Measurements from ENCODE around the gene MBLAC2. TPM values are rescaled to one million over a fixed set of nuclear protein-coding genes. Genes with fewer than 3 reads are reported as not detected.

The MBLAC2 gene
- 2.0 and 3.2 TPM in 2 replicates for polyA plus RNA-seq (2012; rRNA removed)
- 3.7 and 3.9 TPM in 2 replicates for polyA plus RNA-seq (2012; cell fraction: cytosol; rRNA removed)
- polyA plus RNA-seq (2012; cell fraction: nucleus; rRNA removed), result 3.4 and 3.5 TPM in 2 replicates

DNA sequence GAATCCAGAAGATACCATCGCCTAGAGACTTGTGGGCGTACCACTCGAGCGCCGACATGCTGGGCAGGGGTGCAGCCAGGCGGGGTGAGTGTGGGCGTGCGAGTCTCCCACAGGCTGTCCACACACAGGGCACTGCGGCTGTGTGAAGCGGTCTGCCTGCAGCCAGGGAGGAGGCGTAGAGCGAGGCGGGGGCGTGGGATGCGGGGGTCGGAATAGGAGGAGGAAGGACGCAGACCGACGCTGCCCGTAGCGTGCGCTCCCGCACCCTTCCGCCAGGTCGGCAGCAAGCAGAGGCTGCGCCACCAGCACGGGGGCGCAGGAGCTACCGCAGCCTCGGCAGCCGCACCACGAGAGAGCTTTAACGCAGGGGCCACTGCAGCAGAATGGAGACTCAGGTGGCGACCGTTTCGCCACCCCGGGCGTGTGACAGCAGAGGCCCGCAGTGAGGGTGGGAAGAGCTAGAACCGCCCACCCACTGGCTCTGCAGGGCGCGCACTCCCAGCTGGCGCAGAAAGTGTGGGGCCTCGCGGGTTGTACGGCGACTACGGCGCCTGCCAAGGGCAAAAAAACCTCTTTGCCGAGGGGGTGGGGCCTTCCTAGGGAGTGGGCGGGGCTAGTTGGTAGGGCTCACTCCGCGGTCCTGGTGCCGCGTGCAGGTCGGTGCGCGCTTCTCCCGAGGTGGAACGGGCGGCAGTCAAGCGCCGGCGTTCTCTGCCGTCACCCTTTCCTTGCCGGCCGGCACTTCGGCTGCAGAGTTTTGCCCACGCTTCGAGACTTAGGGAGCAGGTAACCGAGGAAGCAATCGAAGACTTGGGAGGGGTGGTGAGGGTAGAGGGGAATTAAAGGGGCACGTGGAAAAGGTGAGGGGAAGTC, at the start of gene MBLAC2, which contains the start of gene POLR3G:
Gene MBLAC2 (minus strand): TSS at position 537 of the 873 bp plus-strand sequence. CDS start 479 bp downstream, at position 58.
Gene POLR3G (plus strand): TSS at position 630 of the 873 bp plus-strand sequence. CDS start 10,704 bp downstream, outside the sequence.
- peak within 1 kb of the TSS; percentile 73 to 94 for H3K27ac ChIP-seq (ENCODE audit: low read depth in 2 of 2, low read length in 1 of 2)
- TF ChIP-seq ELF1 (IDR thresholded peaks at IDR 0.05) (peak; percentile 70; the same call in 1 of the 2 replicates), GATA2 (CRISPR knock-in tag; IDR thresholded peaks at IDR 0.05) (peak; percentile 71), SMC3 (IDR thresholded peaks at IDR 0.05; ENCODE audit: low read depth, low read length) (peak; percentile 7; the same call in 1 of the 2 replicates), RCOR1 (IDR thresholded peaks at IDR 0.05; ENCODE audit: low read length) (no peak), SIN3A (IDR thresholded peaks at IDR 0.05; ENCODE audit: borderline replicate concordance, low read depth, low read length) (peak; percentile 47; the same call in 1 of the 2 replicates), TCF12 (IDR thresholded peaks at IDR 0.05) (peak; percentile 36; the same call in 1 of the 2 replicates), RAD21 (IDR thresholded peaks at IDR 0.05; ENCODE audit: low read length) (peak; percentile 29), FOXJ3 (CRISPR knock-in tag; IDR thresholded peaks at IDR 0.05) (0 out of 2 replicates have a peak, but pooled peaks have one; percentile 40), RXRA (IDR thresholded peaks at IDR 0.05; ENCODE audit: borderline replicate concordance, low read depth) (no peak), EZH2phosphoT487 (IDR thresholded peaks at IDR 0.05; ENCODE audit: borderline replicate concordance, low read depth) (no peak), RFX5 (IDR thresholded peaks at IDR 0.05; ENCODE audit: low read length) (0 out of 2 replicates have a peak, but pooled peaks have one; percentile 16), EP300 (IDR thresholded peaks at IDR 0.05; ENCODE audit: borderline replicate concordance in 1 of 2, low read depth in 1 of 2, low read length in 1 of 2) (peak in 1 of 2 experiments; percentile 34; a peak in 1 of 4 replicates), POLR2AphosphoS5 (IDR thresholded peaks at IDR 0.05; ENCODE audit: low read depth, low read length) (peak; percentile 92), CHD2 (IDR thresholded peaks at IDR 0.05; ENCODE audit: low read length, partially characterized antibody) (peak; percentile 90), JUND (IDR thresholded peaks at IDR 0.05) (no peak), FOXM1 (IDR thresholded peaks at IDR 0.05; ENCODE audit: low read depth) (peak; percentile 22; the same call in 1 of the 2 replicates), MXI1 (IDR thresholded peaks at IDR 0.05; ENCODE audit: low read depth, low read length) (peak; percentile 87), TAF1 (IDR thresholded peaks at IDR 0.05; ENCODE audit: borderline replicate concordance, low read depth, low read length) (peak; percentile 74; the same call in 1 of the 2 replicates)
- TF ChIP-seq, protein P1, sequence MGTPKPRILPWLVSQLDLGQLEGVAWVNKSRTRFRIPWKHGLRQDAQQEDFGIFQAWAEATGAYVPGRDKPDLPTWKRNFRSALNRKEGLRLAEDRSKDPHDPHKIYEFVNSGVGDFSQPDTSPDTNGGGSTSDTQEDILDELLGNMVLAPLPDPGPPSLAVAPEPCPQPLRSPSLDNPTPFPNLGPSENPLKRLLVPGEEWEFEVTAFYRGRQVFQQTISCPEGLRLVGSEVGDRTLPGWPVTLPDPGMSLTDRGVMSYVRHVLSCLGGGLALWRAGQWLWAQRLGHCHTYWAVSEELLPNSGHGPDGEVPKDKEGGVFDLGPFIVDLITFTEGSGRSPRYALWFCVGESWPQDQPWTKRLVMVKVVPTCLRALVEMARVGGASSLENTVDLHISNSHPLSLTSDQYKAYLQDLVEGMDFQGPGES (IDR thresholded peaks at IDR 0.05; ENCODE audit: low read depth, low read length), result no peak
- TF ChIP-seq, protein P2, sequence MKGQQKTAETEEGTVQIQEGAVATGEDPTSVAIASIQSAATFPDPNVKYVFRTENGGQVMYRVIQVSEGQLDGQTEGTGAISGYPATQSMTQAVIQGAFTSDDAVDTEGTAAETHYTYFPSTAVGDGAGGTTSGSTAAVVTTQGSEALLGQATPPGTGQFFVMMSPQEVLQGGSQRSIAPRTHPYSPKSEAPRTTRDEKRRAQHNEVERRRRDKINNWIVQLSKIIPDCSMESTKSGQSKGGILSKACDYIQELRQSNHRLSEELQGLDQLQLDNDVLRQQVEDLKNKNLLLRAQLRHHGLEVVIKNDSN (IDR thresholded peaks at IDR 0.05; ENCODE audit: borderline replicate concordance, low read depth), result 0 out of 2 replicates have a peak, but pooled peaks have one; percentile 1
- TF ChIP-seq, protein P3, sequence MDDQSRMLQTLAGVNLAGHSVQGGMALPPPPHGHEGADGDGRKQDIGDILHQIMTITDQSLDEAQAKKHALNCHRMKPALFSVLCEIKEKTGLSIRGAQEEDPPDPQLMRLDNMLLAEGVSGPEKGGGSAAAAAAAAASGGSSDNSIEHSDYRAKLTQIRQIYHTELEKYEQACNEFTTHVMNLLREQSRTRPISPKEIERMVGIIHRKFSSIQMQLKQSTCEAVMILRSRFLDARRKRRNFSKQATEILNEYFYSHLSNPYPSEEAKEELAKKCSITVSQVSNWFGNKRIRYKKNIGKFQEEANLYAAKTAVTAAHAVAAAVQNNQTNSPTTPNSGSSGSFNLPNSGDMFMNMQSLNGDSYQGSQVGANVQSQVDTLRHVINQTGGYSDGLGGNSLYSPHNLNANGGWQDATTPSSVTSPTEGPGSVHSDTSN (IDR thresholded peaks at IDR 0.05), result peak; percentile 46; the same call in 1 of the 2 replicates
- TF ChIP-seq, protein P4, sequence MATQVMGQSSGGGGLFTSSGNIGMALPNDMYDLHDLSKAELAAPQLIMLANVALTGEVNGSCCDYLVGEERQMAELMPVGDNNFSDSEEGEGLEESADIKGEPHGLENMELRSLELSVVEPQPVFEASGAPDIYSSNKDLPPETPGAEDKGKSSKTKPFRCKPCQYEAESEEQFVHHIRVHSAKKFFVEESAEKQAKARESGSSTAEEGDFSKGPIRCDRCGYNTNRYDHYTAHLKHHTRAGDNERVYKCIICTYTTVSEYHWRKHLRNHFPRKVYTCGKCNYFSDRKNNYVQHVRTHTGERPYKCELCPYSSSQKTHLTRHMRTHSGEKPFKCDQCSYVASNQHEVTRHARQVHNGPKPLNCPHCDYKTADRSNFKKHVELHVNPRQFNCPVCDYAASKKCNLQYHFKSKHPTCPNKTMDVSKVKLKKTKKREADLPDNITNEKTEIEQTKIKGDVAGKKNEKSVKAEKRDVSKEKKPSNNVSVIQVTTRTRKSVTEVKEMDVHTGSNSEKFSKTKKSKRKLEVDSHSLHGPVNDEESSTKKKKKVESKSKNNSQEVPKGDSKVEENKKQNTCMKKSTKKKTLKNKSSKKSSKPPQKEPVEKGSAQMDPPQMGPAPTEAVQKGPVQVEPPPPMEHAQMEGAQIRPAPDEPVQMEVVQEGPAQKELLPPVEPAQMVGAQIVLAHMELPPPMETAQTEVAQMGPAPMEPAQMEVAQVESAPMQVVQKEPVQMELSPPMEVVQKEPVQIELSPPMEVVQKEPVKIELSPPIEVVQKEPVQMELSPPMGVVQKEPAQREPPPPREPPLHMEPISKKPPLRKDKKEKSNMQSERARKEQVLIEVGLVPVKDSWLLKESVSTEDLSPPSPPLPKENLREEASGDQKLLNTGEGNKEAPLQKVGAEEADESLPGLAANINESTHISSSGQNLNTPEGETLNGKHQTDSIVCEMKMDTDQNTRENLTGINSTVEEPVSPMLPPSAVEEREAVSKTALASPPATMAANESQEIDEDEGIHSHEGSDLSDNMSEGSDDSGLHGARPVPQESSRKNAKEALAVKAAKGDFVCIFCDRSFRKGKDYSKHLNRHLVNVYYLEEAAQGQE (IDR thresholded peaks at IDR 0.05; ENCODE audit: low read depth, low read length), result peak; percentile 4; the same call in 1 of the 2 replicates

More for the DNA sequence above, at the start of gene MBLAC2, which contains the start of gene POLR3G:
- H3K9ac ChIP-seq, result peak within 1 kb of the TSS; percentile 76
- H3K4me3 ChIP-seq (ENCODE audit: low read depth in 2 of 2, low read length in 1 of 2), result peak within 1 kb of the TSS; percentile 89 to 93
- ChIA-PET CTCF (interaction anchor here (0.8 to 1.7 kb wide), 9 partner anchors 8 to 309 kb away, joined by 3 to 7 read pairs (median 4); partner anchors contain the start of gene LYSMD3), POLR2A (interaction anchor here (0.5 to 1.7 kb wide), 3 partner anchors 18 to 66 kb away, joined by 3 to 6 read pairs (median 3); partner anchors contain the start of gene CETN3)
- peaks cover 0 to 5% of the 10 kb centered on the region in 2 experiments for H3K36me3 ChIP-seq (replicated peaks in 1 of 2; ENCODE audit: control insufficient read depth in 1 of 2, insufficient read depth in 2 of 2, low read length in 1 of 2)
- H3K27me3 ChIP-seq (ENCODE audit: insufficient read depth), result no peaks in the 10 kb centered on the region
- under 1% methylated on average over 27 of the region's 73 CpGs for WGBS (ENCODE audit: low lambda C conversion rate)
- H3K9me2 ChIP-seq, result no peaks in the 10 kb centered on the region
- peak within 1 kb of the TSS; percentile 98 for H3K4me2 ChIP-seq
- H3K9me3 ChIP-seq, result no peaks in the 10 kb centered on the region
- peaks cover 28% of the 10 kb centered on the region for H3K79me2 ChIP-seq (ENCODE audit: insufficient read depth)
- peak within 1 kb of the TSS; percentile 92 for H2AFZ ChIP-seq (ENCODE audit: low read depth)
- DNase-seq, result peak; percentile 95
- no peaks in the 10 kb centered on the region for H4K20me1 ChIP-seq (ENCODE audit: insufficient read depth)
- peaks cover 10 to 19% of the 10 kb centered on the region in 2 experiments; a peak in 3 of 4 replicates for H3K4me1 ChIP-seq (ENCODE audit: control insufficient read depth in 1 of 2, insufficient read depth in 2 of 2, low read depth in 1 of 2, low read length in 1 of 2)
- H3F3A ChIP-seq (replicated peaks; ENCODE audit: insufficient read depth), result no peaks in the 10 kb centered on the region

Measured in SK-N-SH (cell line).